Jurkat, Clone E6-1 (cell line): ENCODE measurements around the gene FSIP1.
A peak's percentile ranks its signal among the peaks of the same experiment; 100 is the strongest.

Experiments used
- DNase-seq: peaks from one replicate; pipeline ENCODE4 v3.0.0-alpha.2; 2011; ENCODE audit warnings: low read depth, low spot score
- H3K4me3 ChIP-seq: 2 replicates; pipeline ENCODE4 v1.5.1; 2011; ENCODE audit warnings: mild to moderate bottlenecking, low read length, control low read depth, moderate library complexity

Gene FSIP1

GRCh38 chr15:39591896-39592315 lies 190.7 kb downstream of the FSIP1 start:
- H3K4me3 ChIP-seq = no peak overlapping the region
- DNase-seq = no peak

- DNase-seq = no peak
- H3K4me3 ChIP-seq = no peak overlapping the region
Observed at GRCh38 chr15:39591141-39591895, 191.3 kb downstream of the FSIP1 start.

GRCh38 chr15:39589815-39590644 lies 192.6 kb downstream of the FSIP1 start:
- no peak for DNase-seq
- no peak overlapping the region for H3K4me3 ChIP-seq

GRCh38 chr15:39589193-39589814 lies 193.3 kb downstream of the FSIP1 start:
- no peak for DNase-seq
- H3K4me3 ChIP-seq = no peak overlapping the region

GRCh38 chr15:39588531-39589192 lies 194.0 kb downstream of the FSIP1 start:
- no peak overlapping the region for H3K4me3 ChIP-seq
- no peak for DNase-seq

- no peak for DNase-seq
Observed at GRCh38 chr15:39587731-39588530, 194.7 kb downstream of the FSIP1 start.

GRCh38 chr15:39587096-39587721 lies 195.4 kb downstream of the FSIP1 start:
- H3K4me3 ChIP-seq = no peak overlapping the region
- DNase-seq = no peak

More at GRCh38 chr15:39587731-39588530, 194.7 kb downstream of the FSIP1 start:
- no peak overlapping the region for H3K4me3 ChIP-seq

- no peak overlapping the region for H3K4me3 ChIP-seq
Observed at GRCh38 chr15:39586387-39587095, 196.1 kb downstream of the FSIP1 start.

GRCh38 chr15:39585871-39586301 lies 196.8 kb downstream of the FSIP1 start:
- DNase-seq = no peak
- no peak overlapping the region for H3K4me3 ChIP-seq

More at GRCh38 chr15:39586387-39587095, 196.1 kb downstream of the FSIP1 start:
- DNase-seq = no peak

- H3K4me3 ChIP-seq = no peak overlapping the region
- no peak for DNase-seq
Observed at GRCh38 chr15:39585389-39585841, 197.2 kb downstream of the FSIP1 start.

GRCh38 chr15:39584662-39585388 lies 197.8 kb downstream of the FSIP1 start:
- DNase-seq = no peak
- H3K4me3 ChIP-seq = no peak overlapping the region

GRCh38 chr15:39584266-39584659 lies 198.4 kb downstream of the FSIP1 start:
- no peak overlapping the region for H3K4me3 ChIP-seq
- no peak for DNase-seq

- no peak overlapping the region for H3K4me3 ChIP-seq
- peak; percentile 21 for DNase-seq
Observed at GRCh38 chr15:39583596-39584265, 198.9 kb downstream of the FSIP1 start.

- no peak for DNase-seq
- H3K4me3 ChIP-seq = no peak overlapping the region
Observed at GRCh38 chr15:39582977-39583595, 199.6 kb downstream of the FSIP1 start.

GRCh38 chr15:39582286-39582976 lies 200.2 kb downstream of the FSIP1 start:
- no peak for DNase-seq
- no peak overlapping the region for H3K4me3 ChIP-seq
